Tibial artery (tissue), 4 donors: ENCODE results near the gene RET.

Experiments used
- DNase-seq, 2 donors: peaks; one replicate each; pipeline ENCODE4 v3.0.0-alpha.2; 2019
- H3K27ac ChIP-seq, 2 donors: fragments of 200-600 bp; sonication (generic) in 1 of 2; 1 replicate in 1 of 2; 2 replicates in 1 of 2; pipeline ENCODE4 v1.5.1; 2018 to 2019; ENCODE audit warnings: mild to moderate bottlenecking in 1 of 2
- H3K27me3 ChIP-seq, 2 donors: fragments of 200-600 bp; sonication (generic) in 1 of 2; one replicate each; pipeline versions ENCODE4 v1.5.1 to v1.6.0; 2016 to 2019
- H3K36me3 ChIP-seq, 3 donors: fragments of 200-600 bp; sonication (generic) in 2 of 3; one replicate each; pipeline ENCODE4 v1.5.1; 2016 to 2019; ENCODE audit warnings: mild to moderate bottlenecking in 2 of 3
- H3K4me1 ChIP-seq, 4 donors: fragments of 200-600 bp; sonication (generic) in 2 of 4; 1 replicate in 3 of 4; 2 replicates in 1 of 4; pipeline ENCODE4 v1.5.1; 2016 to 2019
- H3K4me3 ChIP-seq, 2 donors: fragments of 200-600 bp; sonication (generic) in 1 of 2; 1 replicate in 1 of 2; 2 replicates in 1 of 2; pipeline ENCODE4 v1.5.1; 2018 to 2019; ENCODE audit warnings: mild to moderate bottlenecking in 2 of 2
- H3K9me3 ChIP-seq, 3 donors: fragments of 200-600 bp; sonication (generic) in 1 of 3; one replicate each; pipeline ENCODE4 v1.5.1; 2016 to 2019
- CTCF ChIP-seq, 2 experiments: fragments of 200-600 bp in 1 of 2; fragments of 450-650 bp in 1 of 2; IDR thresholded peaks; one replicate each; pipeline ENCODE4 v1.5.1; 2017 to 2019; ENCODE audit warnings: antibody characterized with exemption in 2 of 2, mild to moderate bottlenecking in 1 of 2, moderate library complexity in 1 of 2
- intact Hi-C: fragments of 100-400 bp; cut with DNase I; formaldehyde crosslinking; loops from one replicate; pipeline ENCODE4 v1.15.0; 2023; ENCODE audit warnings: low total_unique reads

The RET gene

GRCh38 chr10:43039624-43040481, 37.0 kb upstream of the RET start:
- intact Hi-C loops: no loop called here
- DNase-seq: peak in 1 of 2 donors; percentile 47
- Histone ChIP-seq H3K9me3 (no peaks in the 10 kb centered on the region), H3K36me3 (no peaks in the 10 kb centered on the region), H3K4me3 (no peak overlapping the region), H3K4me1 (no peaks in the 10 kb centered on the region), H3K27ac (no peak overlapping the region), H3K27me3 (no peaks in the 10 kb centered on the region)
- TF ChIP-seq CTCF (IDR thresholded peaks at IDR 0.05): no peak

- H3K27ac ChIP-seq: no peak overlapping the region
- H3K4me3 ChIP-seq: no peak overlapping the region
- no peaks in the 10 kb centered on the region for H3K27me3 ChIP-seq
- H3K9me3 ChIP-seq: no peaks in the 10 kb centered on the region
- no peak for DNase-seq
- no peaks in the 10 kb centered on the region for H3K4me1 ChIP-seq
- intact Hi-C loops: no loop called here
- TF ChIP-seq CTCF (IDR thresholded peaks at IDR 0.05): no peak
- no peaks in the 10 kb centered on the region for H3K36me3 ChIP-seq
Measured at GRCh38 chr10:43040482-43041256, 36.2 kb upstream of the RET start.

GRCh38 chr10:43041422-43042342, 35.2 kb upstream of the RET start:
- H3K36me3 ChIP-seq: no peaks in the 10 kb centered on the region
- peak in 1 of 2 donors; percentile 60 for DNase-seq

GRCh38 chr10:43042503-43043341, 34.1 kb upstream of the RET start:
- peak; percentile 12 to 52 for DNase-seq
- Histone ChIP-seq H3K36me3 (no peaks in the 10 kb centered on the region), H3K27ac (no peak overlapping the region), H3K4me1 (no peaks in the 10 kb centered on the region), H3K4me3 (no peak overlapping the region), H3K27me3 (no peaks in the 10 kb centered on the region), H3K9me3 (no peaks in the 10 kb centered on the region)
- intact Hi-C loops: no loop called here
- no peak for TF ChIP-seq CTCF (IDR thresholded peaks at IDR 0.05)

More at GRCh38 chr10:43041422-43042342, 35.2 kb upstream of the RET start:
- no peak for TF ChIP-seq CTCF (IDR thresholded peaks at IDR 0.05)
- Histone ChIP-seq H3K4me1 (no peaks in the 10 kb centered on the region), H3K27me3 (no peaks in the 10 kb centered on the region), H3K27ac (no peak overlapping the region), H3K4me3 (no peak overlapping the region), H3K9me3 (no peaks in the 10 kb centered on the region)
- intact Hi-C loops: no loop called here
